Mucosa of descending colon (tissue), 3 donors: ENCODE results near the gene SASH1. TPM values are rescaled to one million over a fixed set of nuclear protein-coding genes. Genes with fewer than 3 reads are reported as not detected.

Experiments
- ATAC-seq: fragments of 200-7000 bp; cut with Tn5 transposase; one replicate; pipeline ENCODE4 v1.9.1; 2020; ENCODE audit warnings: mild to moderate bottlenecking, moderate library complexity
- DNase-seq, 3 donors: peaks; one replicate each; pipeline ENCODE4 v3.0.0-alpha.2; 2020
- H3K36me3 ChIP-seq: fragments of 200-600 bp; one replicate; pipeline ENCODE4 v1.8.0; 2021; ENCODE audit warnings: low read depth, mild to moderate bottlenecking
- H3K4me1 ChIP-seq: fragments of 200-600 bp; one replicate; pipeline ENCODE4 v1.8.0; 2021; ENCODE audit warnings: low read depth, mild to moderate bottlenecking
- H3K4me3 ChIP-seq: fragments of 200-600 bp; one replicate; pipeline ENCODE4 v1.8.0; 2021; ENCODE audit warnings: mild to moderate bottlenecking
- H3K9me3 ChIP-seq: fragments of 200-600 bp; one replicate; pipeline ENCODE4 v1.8.0; 2021; ENCODE audit warnings: mild to moderate bottlenecking
- intact Hi-C, 2 donors: fragments of 100-400 bp; cut with DNase I in 1 of 2; cut with micrococcal nuclease in 1 of 2; formaldehyde crosslinking; loops; one replicate each; pipeline versions ENCODE4 v1.11.0 to v1.11.1; 2022; cut with DNase I, micrococcal nuclease
- total RNA-seq, 3 donors: library from RNA; stranded (reverse); fragmentation: NEBNext Ultra II Directional in 2 of 3; extraction: Animal tissue kit (Norgen Biotek cat#: 25700) in 2 of 3; gene quantifications; one replicate each; pipeline versions ENCODE4 v1.2.1 to v1.2.4, GENCODE V29; 2021 to 2023
- TF ChIP-seq, protein P1 (sequence below): fragments of 200-600 bp; IDR thresholded peaks from one replicate; pipeline ENCODE4 v1.8.0; 2022; ENCODE audit warnings: antibody characterized with exemption, mild to moderate bottlenecking
- donor health status: DM: no; HTN: no; CAD: no; lungs with moderate emphysema.
- donor health status: DM: no; HTN: no; CAD: no.
- donor health status: DM: no; HTN: yes; CAD: no.

The SASH1 gene
- total RNA-seq, 3 donors from 2014 or later = 20.5 to 47.3 (median 22.9) TPM

DNA sequence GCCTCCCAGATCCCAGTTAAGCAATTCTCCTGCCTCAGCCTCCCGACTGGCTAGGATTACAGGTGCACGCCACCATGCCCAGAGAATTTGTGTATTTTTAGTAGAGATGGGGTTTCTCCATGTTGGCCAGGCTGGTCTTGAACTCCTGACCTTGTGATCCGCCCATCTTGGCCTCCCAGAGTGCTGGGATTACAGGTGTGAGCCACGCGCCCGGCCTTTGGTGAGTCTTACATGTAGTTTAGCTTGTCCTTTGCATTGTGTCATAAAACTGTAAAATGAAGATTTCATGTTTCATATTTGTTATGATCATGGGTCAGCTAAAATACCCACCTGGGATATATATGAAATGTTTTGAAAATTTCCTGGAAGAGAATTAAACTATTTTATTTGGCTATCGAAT is 183.5 kb downstream of the SASH1 start:
- Histone ChIP-seq H3K9me3 (no peaks in the 10 kb centered on the region), H3K4me3 (no peak overlapping the region), H3K36me3 (no peaks in the 10 kb centered on the region), H3K4me1 (no peaks in the 10 kb centered on the region)
- intact Hi-C loops = no loop called here
- ATAC-seq = no peak
- TF ChIP-seq, protein P1, sequence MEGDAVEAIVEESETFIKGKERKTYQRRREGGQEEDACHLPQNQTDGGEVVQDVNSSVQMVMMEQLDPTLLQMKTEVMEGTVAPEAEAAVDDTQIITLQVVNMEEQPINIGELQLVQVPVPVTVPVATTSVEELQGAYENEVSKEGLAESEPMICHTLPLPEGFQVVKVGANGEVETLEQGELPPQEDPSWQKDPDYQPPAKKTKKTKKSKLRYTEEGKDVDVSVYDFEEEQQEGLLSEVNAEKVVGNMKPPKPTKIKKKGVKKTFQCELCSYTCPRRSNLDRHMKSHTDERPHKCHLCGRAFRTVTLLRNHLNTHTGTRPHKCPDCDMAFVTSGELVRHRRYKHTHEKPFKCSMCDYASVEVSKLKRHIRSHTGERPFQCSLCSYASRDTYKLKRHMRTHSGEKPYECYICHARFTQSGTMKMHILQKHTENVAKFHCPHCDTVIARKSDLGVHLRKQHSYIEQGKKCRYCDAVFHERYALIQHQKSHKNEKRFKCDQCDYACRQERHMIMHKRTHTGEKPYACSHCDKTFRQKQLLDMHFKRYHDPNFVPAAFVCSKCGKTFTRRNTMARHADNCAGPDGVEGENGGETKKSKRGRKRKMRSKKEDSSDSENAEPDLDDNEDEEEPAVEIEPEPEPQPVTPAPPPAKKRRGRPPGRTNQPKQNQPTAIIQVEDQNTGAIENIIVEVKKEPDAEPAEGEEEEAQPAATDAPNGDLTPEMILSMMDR = no peak
- DNase-seq = no peak

DNA sequence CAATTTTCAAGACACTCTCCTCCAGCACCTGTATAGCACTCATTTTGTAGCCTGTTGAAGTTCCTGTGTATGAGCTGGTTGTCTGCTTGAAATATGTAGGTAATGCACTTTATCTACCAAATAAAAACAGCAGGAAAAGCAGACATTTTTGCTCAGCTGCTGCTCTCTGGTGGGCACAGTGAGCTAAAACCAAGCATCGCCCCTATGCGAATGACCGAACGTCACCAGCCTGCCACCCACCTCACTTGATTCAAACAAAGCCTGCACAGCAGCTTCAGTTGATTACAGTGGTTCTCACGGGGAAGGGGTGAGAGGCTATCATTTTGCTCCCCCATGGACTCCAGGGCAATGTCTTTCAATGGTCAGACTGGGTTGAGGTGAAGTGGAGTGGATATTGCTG is 185.7 kb downstream of the SASH1 start:
- ATAC-seq (no peak), DNase-seq (no peak)
- no peaks in the 10 kb centered on the region for H3K4me1 ChIP-seq
- no peaks in the 10 kb centered on the region for H3K36me3 ChIP-seq
- H3K4me3 ChIP-seq = no peak overlapping the region
- no peaks in the 10 kb centered on the region for H3K9me3 ChIP-seq
- TF ChIP-seq, protein P1 = no peak
- intact Hi-C loops = no loop called here

DNA sequence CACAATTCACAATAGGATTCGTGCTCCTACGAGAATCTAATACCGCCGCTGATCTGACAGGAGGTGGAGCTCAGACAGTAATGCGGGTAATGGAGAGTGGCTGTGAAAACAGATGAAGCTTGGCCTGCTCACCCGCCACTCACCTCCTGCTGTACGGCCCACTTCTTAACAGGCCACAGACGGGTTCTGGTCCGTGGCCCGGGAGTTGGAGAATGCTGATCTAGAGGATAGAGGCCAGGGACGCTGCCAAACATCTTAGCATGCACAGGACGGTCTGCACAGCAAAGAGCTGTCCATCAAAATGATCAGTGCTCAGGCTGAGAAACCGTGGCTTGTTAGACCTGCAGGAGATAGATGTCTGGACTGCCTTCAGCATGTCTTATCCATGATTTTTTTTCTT is 186.4 kb downstream of the SASH1 start:
- Histone ChIP-seq H3K36me3 (no peaks in the 10 kb centered on the region), H3K4me3 (no peak overlapping the region), H3K9me3 (no peaks in the 10 kb centered on the region), H3K4me1 (no peaks in the 10 kb centered on the region)
- ATAC-seq (no peak), DNase-seq (no peak)
- TF ChIP-seq, protein P1 = no peak
- intact Hi-C loops = no loop called here

DNA sequence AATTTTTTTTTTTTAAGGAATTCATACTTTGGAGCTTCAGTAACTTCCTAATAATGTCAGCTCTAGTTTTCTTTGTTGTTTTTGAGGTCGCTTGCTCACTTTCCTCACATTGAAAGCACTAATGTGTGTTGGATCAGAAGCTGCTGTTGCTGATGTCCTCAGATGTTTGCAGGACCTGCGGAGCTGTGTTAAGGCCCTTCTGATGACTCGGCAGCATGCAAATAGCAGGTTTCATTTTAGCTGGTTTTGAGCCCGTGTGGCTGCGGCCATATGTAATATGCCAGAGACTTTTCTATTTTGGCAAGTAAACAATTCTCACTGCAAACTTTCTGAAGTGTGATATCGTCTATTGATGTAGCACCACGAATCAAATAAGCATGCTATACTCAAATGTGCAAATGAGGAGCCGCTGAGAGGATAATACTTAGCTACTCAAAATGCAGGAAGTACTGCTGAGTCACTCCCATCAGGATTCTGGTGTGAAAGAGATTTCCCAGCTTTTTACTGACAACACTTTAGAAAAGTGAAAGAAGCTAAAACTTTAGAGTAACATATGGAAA is 187.8 kb downstream of the SASH1 start:
- TF ChIP-seq, protein P1 = no peak
- Histone ChIP-seq H3K36me3 (no peaks in the 10 kb centered on the region), H3K4me3 (no peak overlapping the region), H3K4me1 (no peaks in the 10 kb centered on the region), H3K9me3 (no peaks in the 10 kb centered on the region)
- intact Hi-C loops = no loop called here
- no peak for DNase-seq
- ATAC-seq = peak; percentile 23

DNA sequence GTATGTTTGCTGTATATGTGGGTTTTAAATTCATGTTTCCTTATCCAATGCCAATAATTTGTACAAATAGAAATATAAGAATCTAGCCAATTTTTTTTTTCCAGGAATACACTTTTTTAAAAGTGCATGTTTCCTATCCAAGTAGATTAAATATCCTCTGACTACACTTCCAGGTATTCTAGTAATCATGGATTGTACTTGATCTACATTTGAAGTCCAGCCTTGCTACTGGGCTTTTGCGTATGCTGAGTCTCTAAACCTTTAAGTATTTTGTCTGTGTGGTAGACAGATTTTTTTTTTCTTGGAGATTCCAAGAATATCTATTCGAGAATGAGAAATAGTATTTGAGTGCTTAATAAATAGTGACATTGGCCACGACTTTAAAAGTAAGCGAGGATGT is 188.3 kb downstream of the SASH1 start:
- TF ChIP-seq, protein P1 = no peak

DNA sequence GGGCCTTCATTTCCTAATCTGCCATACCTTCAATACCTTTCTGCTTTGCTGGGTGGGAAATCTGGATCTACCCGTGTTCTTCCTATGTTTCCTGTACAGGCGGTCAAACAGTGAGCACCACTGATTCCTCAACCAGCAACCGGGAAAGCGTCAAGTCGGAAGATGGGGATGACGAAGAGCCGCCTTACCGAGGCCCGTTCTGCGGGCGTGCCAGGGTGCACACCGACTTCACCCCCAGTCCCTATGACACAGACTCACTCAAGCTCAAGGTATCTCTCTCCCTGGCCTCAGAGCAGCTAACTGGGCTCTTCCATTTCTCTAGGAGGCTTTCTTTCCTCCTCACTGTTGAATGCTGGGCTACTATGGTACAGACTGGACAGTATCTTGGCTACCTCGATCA is 190.1 kb downstream of the SASH1 start:
- no peaks in the 10 kb centered on the region for H3K4me1 ChIP-seq
- DNase-seq (no peak), ATAC-seq (no peak)
- H3K36me3 ChIP-seq = no peaks in the 10 kb centered on the region
- TF ChIP-seq, protein P1 = no peak
- H3K4me3 ChIP-seq = no peak overlapping the region
- H3K9me3 ChIP-seq = no peaks in the 10 kb centered on the region
- intact Hi-C loops = no loop called here

More for the DNA sequence above, 188.3 kb downstream of the SASH1 start:
- Histone ChIP-seq H3K4me3 (no peak overlapping the region), H3K36me3 (no peaks in the 10 kb centered on the region), H3K4me1 (no peaks in the 10 kb centered on the region), H3K9me3 (no peaks in the 10 kb centered on the region)
- ATAC-seq = no peak
- DNase-seq = no peak
- intact Hi-C loops = no loop called here
